Liver (tissue), 9 donors: Measurements from ENCODE around the gene MTURN. TPM values are rescaled to one million over a fixed set of nuclear protein-coding genes. Genes with fewer than 3 reads are reported as not detected.
"Not testable (repeated sequence)": the region's sequence is repeated elsewhere in the genome, so short reads cannot be mapped to it uniquely, and the experiment has no call there.

ENCODE experiments used
- DNase-seq: peaks from one replicate; pipeline ENCODE4 v3.0.0-alpha.2; 2017; ENCODE audit warnings: low spot score
- H3K27ac ChIP-seq, 2 donors: one replicate each; pipeline ENCODE4 v1.7.0; 2013; ENCODE audit warnings: inconsistent platforms in 2 of 2, low read length in 2 of 2, control low read depth in 1 of 2, low read depth in 1 of 2, mild to moderate bottlenecking in 1 of 2
- H3K27me3 ChIP-seq, 4 donors: one replicate each; pipeline versions ENCODE4 v1.6.1 to v1.7.0; 2013; ENCODE audit warnings: low read length in 3 of 4, inconsistent platforms in 1 of 4, mild to moderate bottlenecking in 1 of 4, moderate library complexity in 1 of 4; ENCODE audit not compliant: control insufficient read depth in 4 of 4, insufficient read depth in 4 of 4
- H3K36me3 ChIP-seq, 4 donors: one replicate each; pipeline versions ENCODE4 v1.6.1 to v1.7.0; 2013; ENCODE audit warnings: low read length in 3 of 4, mild to moderate bottlenecking in 3 of 4, low read depth in 1 of 4, moderate library complexity in 1 of 4; ENCODE audit not compliant: control insufficient read depth in 4 of 4, insufficient read depth in 3 of 4
- H3K4me1 ChIP-seq, 4 donors: one replicate each; pipeline versions ENCODE4 v1.6.1 to v1.7.0; 2013; ENCODE audit warnings: low read length in 3 of 4, mild to moderate bottlenecking in 3 of 4, moderate library complexity in 1 of 4; ENCODE audit not compliant: control insufficient read depth in 4 of 4, insufficient read depth in 4 of 4
- H3K4me3 ChIP-seq, 3 donors: one replicate each; pipeline versions ENCODE4 v1.6.1 to v1.7.0; 2013; ENCODE audit warnings: low read length in 3 of 3, control low read depth in 1 of 3, low read depth in 1 of 3, mild to moderate bottlenecking in 1 of 3
- H3K9ac ChIP-seq, 2 donors: one replicate each; pipeline ENCODE4 v1.7.0; 2013; ENCODE audit warnings: low read length in 2 of 2, mild to moderate bottlenecking in 2 of 2, moderate library complexity in 2 of 2, control low read depth in 1 of 2, low read depth in 1 of 2
- H3K9me3 ChIP-seq, 4 donors: one replicate each; pipeline versions ENCODE4 v1.6.1 to v1.7.0; 2013; ENCODE audit warnings: low read length in 3 of 4; ENCODE audit not compliant: control insufficient read depth in 4 of 4
- EGR1 ChIP-seq, 2 donors: IDR thresholded peaks; 2 replicates each; pipeline ENCODE4 v1.6.1; 2016 to 2018; ENCODE audit warnings: antibody characterized with exemption in 2 of 2, low read depth in 2 of 2
- FOXA1 ChIP-seq: IDR thresholded peaks from 2 replicates; pipeline ENCODE4 v1.6.1; 2016; ENCODE audit warnings: antibody characterized with exemption
- FOXA2 ChIP-seq: IDR thresholded peaks from 2 replicates; pipeline ENCODE4 v1.6.1; 2016; ENCODE audit warnings: antibody characterized with exemption
- GABPA ChIP-seq, 2 donors: IDR thresholded peaks in 1 of 2; conservative IDR thresholded peaks in 1 of 2; 2 replicates each; pipeline ENCODE4 v1.6.1; 2016; ENCODE audit warnings: antibody characterized with exemption in 2 of 2, mild to moderate bottlenecking in 1 of 2, moderate library complexity in 1 of 2
- JUND ChIP-seq, 2 donors: IDR thresholded peaks; 2 replicates each; pipeline ENCODE4 v1.6.1; 2016; ENCODE audit warnings: antibody characterized with exemption in 2 of 2
- NR2F2 ChIP-seq: IDR thresholded peaks from 2 replicates; pipeline ENCODE4 v1.6.1; 2016; ENCODE audit warnings: antibody characterized with exemption
- RAD21 ChIP-seq, 2 donors: IDR thresholded peaks; 2 replicates each; pipeline ENCODE4 v1.6.1; 2016; ENCODE audit warnings: antibody characterized with exemption in 2 of 2, mild to moderate bottlenecking in 2 of 2
- SP1 ChIP-seq: IDR thresholded peaks from 2 replicates; pipeline ENCODE4 v1.6.1; 2018; ENCODE audit warnings: antibody characterized with exemption, mild to moderate bottlenecking
- TAF1 ChIP-seq: conservative IDR thresholded peaks from 2 replicates; pipeline ENCODE4 v1.6.1; 2016; ENCODE audit warnings: antibody characterized with exemption, mild to moderate bottlenecking
- YY1 ChIP-seq: IDR thresholded peaks from 2 replicates; pipeline ENCODE4 v1.6.1; 2016; ENCODE audit warnings: antibody characterized with exemption, mild to moderate bottlenecking
- WGBS: extraction: QIAGEN DNeasy Blood & Tissue Kit; methylation state at CpG from one replicate; pipeline ENCODE4 v1.1.7; 2013; 5-methylcytosine and 5-hydroxymethylcytosine counted together
- polyA plus RNA-seq, 2 donors: library from polyadenylated mRNA; stranded (reverse) in 1 of 2; unstranded in 1 of 2; fragments of 200-250 nt in 1 of 2; fragments of >200 nt in 1 of 2; fragmentation: Nextera tagmentation in 1 of 2; extraction: Ambion mirVana in 1 of 2; gene quantifications; one replicate each; pipeline versions ENCODE4 v1.2.1 to v1.2.3, GENCODE V29; 2013 to 2015
- total RNA-seq, 2 donors: library from RNA; depleted of rRNA; stranded (reverse); fragments of >200 nt; gene quantifications; one replicate each; pipeline ENCODE4 v1.2.3, GENCODE V29; 2014
- TF ChIP-seq, protein P1 (sequence below): fragments of 150-350 bp; IDR thresholded peaks from 2 replicates; pipeline ENCODE4 v1.5.1; 2017; ENCODE audit warnings: improper control_type of control experiment, low read depth, low read length; ENCODE audit not compliant: missing input control
- TF ChIP-seq, protein P2 (sequence below): IDR thresholded peaks from 2 replicates; pipeline ENCODE4 v1.6.1; 2016; ENCODE audit warnings: antibody characterized with exemption
- TF ChIP-seq, protein P3 (sequence below): IDR thresholded peaks from 2 replicates; pipeline ENCODE4 v1.6.1; 2016; ENCODE audit warnings: antibody characterized with exemption
- donor health status: healthy.
- donor health status: healthy.
- donor health status: healthy.
- donor health status: healthy.
- donor health status: healthy.

The MTURN gene
- total and polyA plus RNA-seq, 4 donors, result 2.4 to 14.4 (median 6.1) TPM

DNA sequence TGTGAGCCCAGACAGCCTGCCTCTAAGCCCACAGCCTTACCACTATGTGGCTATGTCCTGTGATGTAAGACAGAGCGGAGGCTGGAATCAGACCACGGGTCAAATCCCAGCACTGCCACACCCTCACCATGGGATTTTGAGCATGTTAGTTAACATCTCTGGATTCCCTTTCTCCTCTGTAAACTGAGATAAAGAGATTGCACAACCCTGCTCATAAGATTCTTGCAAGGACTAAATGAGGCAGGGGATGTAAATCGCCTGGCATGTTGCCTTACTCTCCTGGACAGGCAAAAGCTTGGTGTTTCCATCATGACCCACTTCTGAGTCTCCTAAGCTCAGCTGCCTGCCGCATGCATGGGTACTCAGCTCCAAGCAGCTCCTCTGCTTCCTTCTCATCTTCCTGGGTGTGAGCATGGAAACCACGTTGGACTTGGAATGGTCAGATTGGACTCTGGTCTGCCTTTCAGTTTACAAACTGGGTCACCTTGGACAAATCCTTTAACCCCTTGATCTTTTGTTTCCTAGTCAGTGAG is 41.3 kb upstream of the MTURN start:
- no peaks in the 10 kb centered on the region for H3K9me3 ChIP-seq
- no peaks in the 10 kb centered on the region for H3K36me3 ChIP-seq
- no peak overlapping the region for H3K4me3 ChIP-seq
- H3K4me1 ChIP-seq, result no peaks in the 10 kb centered on the region
- no peak overlapping the region for H3K27ac ChIP-seq
- 75% methylated on average over 5 of the region's 5 CpGs for WGBS
- TF ChIP-seq NR2F2, result no peak
- no peak for TF ChIP-seq GABPA (IDR thresholded peaks at IDR 0.05 in 1 of 2, conservative IDR thresholded peaks at IDR 0.05 in 1 of 2)
- TF ChIP-seq RAD21 (IDR thresholded peaks at IDR 0.05), result no peak
- no peak for TF ChIP-seq TAF1
- TF ChIP-seq EGR1 (IDR thresholded peaks at IDR 0.05; ENCODE audit: low read depth in 2 of 2), result no peak
- no peak for TF ChIP-seq JUND (IDR thresholded peaks at IDR 0.05)
- TF ChIP-seq, protein P1, sequence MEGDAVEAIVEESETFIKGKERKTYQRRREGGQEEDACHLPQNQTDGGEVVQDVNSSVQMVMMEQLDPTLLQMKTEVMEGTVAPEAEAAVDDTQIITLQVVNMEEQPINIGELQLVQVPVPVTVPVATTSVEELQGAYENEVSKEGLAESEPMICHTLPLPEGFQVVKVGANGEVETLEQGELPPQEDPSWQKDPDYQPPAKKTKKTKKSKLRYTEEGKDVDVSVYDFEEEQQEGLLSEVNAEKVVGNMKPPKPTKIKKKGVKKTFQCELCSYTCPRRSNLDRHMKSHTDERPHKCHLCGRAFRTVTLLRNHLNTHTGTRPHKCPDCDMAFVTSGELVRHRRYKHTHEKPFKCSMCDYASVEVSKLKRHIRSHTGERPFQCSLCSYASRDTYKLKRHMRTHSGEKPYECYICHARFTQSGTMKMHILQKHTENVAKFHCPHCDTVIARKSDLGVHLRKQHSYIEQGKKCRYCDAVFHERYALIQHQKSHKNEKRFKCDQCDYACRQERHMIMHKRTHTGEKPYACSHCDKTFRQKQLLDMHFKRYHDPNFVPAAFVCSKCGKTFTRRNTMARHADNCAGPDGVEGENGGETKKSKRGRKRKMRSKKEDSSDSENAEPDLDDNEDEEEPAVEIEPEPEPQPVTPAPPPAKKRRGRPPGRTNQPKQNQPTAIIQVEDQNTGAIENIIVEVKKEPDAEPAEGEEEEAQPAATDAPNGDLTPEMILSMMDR, result no peak
- TF ChIP-seq YY1, result no peak
- TF ChIP-seq, protein P2, sequence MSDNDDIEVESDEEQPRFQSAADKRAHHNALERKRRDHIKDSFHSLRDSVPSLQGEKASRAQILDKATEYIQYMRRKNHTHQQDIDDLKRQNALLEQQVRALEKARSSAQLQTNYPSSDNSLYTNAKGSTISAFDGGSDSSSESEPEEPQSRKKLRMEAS, result no peak
- TF ChIP-seq, protein P3, sequence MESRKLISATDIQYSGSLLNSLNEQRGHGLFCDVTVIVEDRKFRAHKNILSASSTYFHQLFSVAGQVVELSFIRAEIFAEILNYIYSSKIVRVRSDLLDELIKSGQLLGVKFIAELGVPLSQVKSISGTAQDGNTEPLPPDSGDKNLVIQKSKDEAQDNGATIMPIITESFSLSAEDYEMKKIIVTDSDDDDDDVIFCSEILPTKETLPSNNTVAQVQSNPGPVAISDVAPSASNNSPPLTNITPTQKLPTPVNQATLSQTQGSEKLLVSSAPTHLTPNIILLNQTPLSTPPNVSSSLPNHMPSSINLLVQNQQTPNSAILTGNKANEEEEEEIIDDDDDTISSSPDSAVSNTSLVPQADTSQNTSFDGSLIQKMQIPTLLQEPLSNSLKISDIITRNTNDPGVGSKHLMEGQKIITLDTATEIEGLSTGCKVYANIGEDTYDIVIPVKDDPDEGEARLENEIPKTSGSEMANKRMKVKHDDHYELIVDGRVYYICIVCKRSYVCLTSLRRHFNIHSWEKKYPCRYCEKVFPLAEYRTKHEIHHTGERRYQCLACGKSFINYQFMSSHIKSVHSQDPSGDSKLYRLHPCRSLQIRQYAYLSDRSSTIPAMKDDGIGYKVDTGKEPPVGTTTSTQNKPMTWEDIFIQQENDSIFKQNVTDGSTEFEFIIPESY, result no peak
- no peak for TF ChIP-seq FOXA2
- DNase-seq, result no peak
- H3K9ac ChIP-seq, result no peak overlapping the region
- H3K27me3 ChIP-seq, result no peaks in the 10 kb centered on the region

DNA sequence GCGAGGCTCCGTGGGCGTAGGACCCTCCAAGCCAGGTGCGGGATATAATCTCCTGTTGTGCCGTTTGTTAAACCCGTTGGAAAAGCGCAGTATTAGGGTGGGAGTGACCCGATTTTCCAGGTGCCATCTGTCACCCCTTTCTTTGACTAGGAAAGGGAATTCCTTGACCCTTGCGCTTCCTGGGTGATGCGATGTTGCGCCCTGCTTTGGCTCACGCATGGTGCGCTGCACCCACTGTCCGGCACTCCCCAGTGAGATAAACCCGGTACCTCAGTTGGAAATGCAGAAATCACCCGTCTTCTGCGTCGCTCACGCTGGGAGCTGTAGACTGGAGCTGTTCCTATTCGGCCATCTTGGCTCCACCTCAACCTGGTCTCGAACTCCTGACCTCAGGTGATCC is 36.2 kb upstream of the MTURN start:
- not testable (repeated sequence) for H3K9me3 ChIP-seq, H3K27me3 ChIP-seq, H3K36me3 ChIP-seq, H3K4me1 ChIP-seq, H3K9ac ChIP-seq, H3K27ac ChIP-seq, DNase-seq, H3K4me3 ChIP-seq
- 97% methylated on average over 21 of the region's 21 CpGs for WGBS

DNA sequence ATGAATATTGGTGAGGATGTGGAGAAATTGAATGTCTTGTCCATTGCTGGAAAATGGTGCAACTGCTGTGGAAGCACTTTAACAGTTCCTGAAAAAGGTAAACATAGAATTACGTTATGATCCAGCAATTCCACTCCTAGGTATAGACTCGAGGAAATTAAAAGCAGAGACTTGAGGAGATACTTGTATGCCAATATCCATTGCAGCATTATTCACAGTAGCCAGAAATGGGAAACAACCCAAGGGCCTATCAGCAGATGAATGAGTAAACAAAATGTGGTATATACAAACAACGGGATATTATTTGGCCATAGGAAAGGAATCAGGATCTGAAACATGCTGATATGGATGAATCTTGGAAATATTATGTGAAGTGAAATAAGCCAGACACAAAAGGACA is 32.5 kb upstream of the MTURN start:
- DNase-seq, result no peak
- Histone ChIP-seq H3K4me1 (no peaks in the 10 kb centered on the region), H3K9ac (no peak overlapping the region), H3K36me3 (no peaks in the 10 kb centered on the region), H3K9me3 (no peaks in the 10 kb centered on the region), H3K4me3 (no peak overlapping the region), H3K27me3 (no peaks in the 10 kb centered on the region), H3K27ac (no peak overlapping the region)
- TF ChIP-seq JUND (IDR thresholded peaks at IDR 0.05), result no peak
- no peak for TF ChIP-seq FOXA1
- TF ChIP-seq SP1, result no peak
- WGBS, result 84% methylated on average over 3 of the region's 3 CpGs
